ENCODE measurements around the gene UBIAD1. TPM values are rescaled to one million over a fixed set of nuclear protein-coding genes. Genes with fewer than 3 reads are reported as not detected.
A peak's percentile ranks its signal among the peaks of the same experiment; 100 is the strongest.

UBIAD1 gene
- total and polyA plus RNA-seq, 9 of the 15 experiments (the other 6 are each of a cell fraction or from before 2014, with no cell fraction given): 6.2 to 34.3 (median 22.3) TPM

DNA sequence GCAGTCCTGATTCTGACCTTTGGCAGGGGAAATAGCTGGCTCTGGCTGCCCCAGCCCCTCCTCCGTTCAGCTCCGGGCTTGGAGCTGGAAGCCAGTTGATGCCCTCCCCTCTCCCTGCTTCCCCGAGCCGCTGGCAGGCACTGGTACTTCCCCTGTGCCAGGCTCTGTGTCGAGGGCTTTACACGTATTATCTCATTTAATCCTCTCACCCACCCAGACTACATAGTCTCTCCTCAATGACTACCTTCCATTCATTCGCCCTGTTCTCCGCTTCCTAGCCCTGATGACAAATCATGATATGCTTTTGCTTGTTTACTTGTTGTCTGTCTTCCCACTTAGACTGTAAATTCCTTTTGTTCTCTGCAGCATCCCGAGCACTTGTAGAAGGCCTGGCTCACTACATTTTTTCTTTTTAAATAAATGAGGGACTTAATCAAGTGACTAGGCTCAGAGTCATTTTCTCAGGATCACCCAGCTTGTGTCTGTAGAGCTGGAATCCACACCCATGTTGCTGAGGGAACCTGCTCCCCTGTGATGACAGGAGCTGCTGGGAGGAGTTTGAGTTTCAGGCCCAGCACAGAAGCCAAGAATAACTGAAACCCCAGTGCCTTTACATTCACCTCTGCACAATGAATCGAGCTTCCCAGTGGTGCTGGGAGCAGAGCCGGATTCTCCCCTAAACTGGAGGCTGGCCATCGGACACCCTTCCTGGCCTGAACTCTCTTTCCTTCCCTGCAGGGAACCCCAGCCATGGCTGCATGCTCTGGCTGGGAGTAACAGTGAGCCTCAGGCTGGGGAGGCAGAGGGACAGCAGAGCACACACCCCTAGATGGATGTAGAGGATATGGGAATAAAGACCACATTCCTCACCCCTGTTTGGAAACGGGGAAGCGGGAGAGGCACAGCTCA is 58.3 kb downstream of the UBIAD1 start (continued):
- TF ChIP-seq, protein P1, sequence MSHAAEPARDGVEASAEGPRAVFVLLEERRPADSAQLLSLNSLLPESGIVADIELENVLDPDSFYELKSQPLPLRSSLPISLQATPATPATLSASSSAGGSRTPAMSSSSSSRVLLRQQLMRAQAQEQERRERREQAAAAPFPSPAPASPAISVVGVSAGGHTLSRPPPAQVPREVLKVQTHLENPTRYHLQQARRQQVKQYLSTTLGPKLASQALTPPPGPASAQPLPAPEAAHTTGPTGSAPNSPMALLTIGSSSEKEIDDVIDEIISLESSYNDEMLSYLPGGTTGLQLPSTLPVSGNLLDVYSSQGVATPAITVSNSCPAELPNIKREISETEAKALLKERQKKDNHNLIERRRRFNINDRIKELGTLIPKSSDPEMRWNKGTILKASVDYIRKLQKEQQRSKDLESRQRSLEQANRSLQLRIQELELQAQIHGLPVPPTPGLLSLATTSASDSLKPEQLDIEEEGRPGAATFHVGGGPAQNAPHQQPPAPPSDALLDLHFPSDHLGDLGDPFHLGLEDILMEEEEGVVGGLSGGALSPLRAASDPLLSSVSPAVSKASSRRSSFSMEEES (CRISPR knock-in tag; IDR thresholded peaks at IDR 0.05): no peak

DNA sequence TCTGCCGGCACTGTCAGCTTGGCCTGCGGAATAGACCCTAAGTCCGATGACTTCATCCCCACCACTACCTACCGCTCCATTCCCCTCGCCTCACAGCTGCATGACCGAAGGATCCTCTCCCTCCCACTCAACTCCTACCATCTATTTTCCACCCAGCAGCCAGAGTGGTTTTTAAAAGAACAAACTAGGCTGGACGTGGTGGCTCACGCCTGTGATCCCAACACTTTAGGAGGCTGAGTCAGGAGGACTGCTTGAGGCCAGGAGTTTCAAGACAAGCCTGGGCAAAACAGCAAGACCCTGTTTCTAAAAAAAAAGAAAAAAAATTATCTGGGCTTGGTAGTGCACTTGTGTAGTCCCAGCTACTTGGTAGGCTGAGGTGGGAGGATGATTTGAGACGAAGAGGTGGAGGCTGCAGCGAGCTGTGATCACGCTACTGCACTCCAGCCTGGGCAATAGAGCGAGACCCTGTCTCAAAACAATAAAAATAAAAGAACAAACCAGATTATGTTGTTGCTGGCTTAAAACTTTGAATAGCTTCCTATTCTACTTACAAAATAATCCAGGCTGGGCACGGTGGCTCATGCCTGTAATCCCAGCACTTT is 59.0 kb downstream of the UBIAD1 start:
- Histone ChIP-seq H3K4me1 (replicated peaks in 1 of 2; ENCODE audit: control insufficient read depth in 2 of 2, insufficient read depth in 2 of 2, low read length in 2 of 2) (no peaks in the 10 kb centered on the region; a peak in 1 of 5 replicates), H3K4me2 (ENCODE audit: insufficient read depth, low read length) (no peak overlapping the region), H4K20me1 (replicated peaks; ENCODE audit: control insufficient read depth, insufficient read depth, low read length) (peaks cover 19% of the 10 kb centered on the region), H2AFZ (ENCODE audit: low read depth, low read length) (no peak overlapping the region), H3K9me3 (replicated peaks; ENCODE audit: control insufficient read depth, insufficient read depth, low read depth, low read length) (no peaks in the 10 kb centered on the region), H3K9me1 (ENCODE audit: control insufficient read depth, insufficient read depth, low read length) (no peaks in the 10 kb centered on the region), H3K27me3 (ENCODE audit: control insufficient read depth in 2 of 2, insufficient read depth in 2 of 2, low read length in 2 of 2) (peaks cover 51 to 81% of the 10 kb centered on the region in 2 experiments), H3K4me3 (no peak overlapping the region), H3K9ac (ENCODE audit: insufficient read depth in 1 of 2, low read depth in 2 of 2, low read length in 2 of 2) (peak overlapping the region in 1 of 2 experiments; percentile 60; a peak in 1 of 4 replicates), H3K27ac (ENCODE audit: extremely low read depth, low read depth, low read length) (no peak overlapping the region), H3K79me2 (ENCODE audit: control insufficient read depth, insufficient read depth, low read length) (no peaks in the 10 kb centered on the region), H3K36me3 (ENCODE audit: control insufficient read depth, insufficient read depth, low read length) (no peaks in the 10 kb centered on the region)
- WGBS (ENCODE audit: insufficient coverage, low coverage, missing lambda C conversion rate): 20% methylated on average over 13 of the region's 13 CpGs
- POLR2A ChIA-PET: no interaction called here
- FAIRE-seq (peak; percentile 19), DNase-seq (ENCODE audit: extremely low read depth in 1 of 4, low spot score in 3 of 4) (no peak), ATAC-seq (no peak)
- CTCF ChIA-PET (ENCODE audit: low intra/inter-chr PET ratio): no interaction called here
- TF ChIP-seq ZNF316 (IDR thresholded peaks at IDR 0.05): no peak
- no peak for TF ChIP-seq EGR1 (conservative IDR thresholded peaks at IDR 0.05)
- 0 out of 2 replicates have a peak, but pooled peaks have one; percentile 14 for TF ChIP-seq BCOR (IDR thresholded peaks at IDR 0.05)
- peak; percentile 91 for TF ChIP-seq ZNF121 (CRISPR knock-in tag; conservative IDR thresholded peaks at IDR 0.05)
- intact Hi-C loops (cut with micrococcal nuclease) (loop anchor here (10.0 kb wide), 1 partner anchor 297 kb away; no protein-coding TSS in a partner anchor), in situ Hi-C loops (cut with MboI) (no loop called here)
- no TSS peak for BruUV-seq (replicated peaks)
